Ishikawa (cell line): Measurements from ENCODE around the gene SPHK2.

Source experiments
- CEBPB ChIP-seq: IDR thresholded peaks from 2 replicates; pipeline ENCODE4 v1.6.1; 2012
- CREB1 ChIP-seq: IDR thresholded peaks from 2 replicates; pipeline ENCODE4 v1.6.1; 2012; ENCODE audit warnings: low read depth
- EGR1 ChIP-seq: IDR thresholded peaks from 2 replicates; pipeline ENCODE4 v1.6.1; 2012
- EP300 ChIP-seq: IDR thresholded peaks from 2 replicates; pipeline ENCODE4 v1.6.1; 2012; ENCODE audit warnings: borderline replicate concordance
- FOXM1 ChIP-seq: IDR thresholded peaks from 2 replicates; pipeline ENCODE4 v1.6.1; 2012; ENCODE audit warnings: low read depth, borderline replicate concordance
- MAX ChIP-seq: IDR thresholded peaks from 2 replicates; pipeline ENCODE4 v1.6.1; 2012
- NFIC ChIP-seq: IDR thresholded peaks from 2 replicates; pipeline ENCODE4 v1.6.1; 2012
- RAD21 ChIP-seq: IDR thresholded peaks from 2 replicates; pipeline ENCODE4 v1.6.1; 2012; ENCODE audit warnings: low read depth
- TAF1 ChIP-seq: IDR thresholded peaks from 2 replicates; pipeline ENCODE4 v1.6.1; 2012; ENCODE audit warnings: low read depth, mild to moderate bottlenecking
- TCF12 ChIP-seq: IDR thresholded peaks from 2 replicates; pipeline ENCODE4 v1.6.1; 2012; ENCODE audit warnings: low read depth
- TEAD4 ChIP-seq: IDR thresholded peaks from 2 replicates; pipeline ENCODE4 v1.6.1; 2012
- YY1 ChIP-seq: IDR thresholded peaks from 2 replicates; pipeline ENCODE4 v1.6.1; 2012; ENCODE audit warnings: low read depth
- ZBTB7A ChIP-seq: IDR thresholded peaks from 2 replicates; pipeline ENCODE4 v1.6.1; 2012; ENCODE audit warnings: low read depth
- TF ChIP-seq, protein P1 (sequence below): IDR thresholded peaks from 2 replicates; pipeline ENCODE4 v1.6.1; 2012
- TF ChIP-seq, protein P2 (sequence below): IDR thresholded peaks from 2 replicates; pipeline ENCODE4 v1.6.1; 2012; ENCODE audit warnings: low read depth, mild to moderate bottlenecking

Gene SPHK2

DNA sequence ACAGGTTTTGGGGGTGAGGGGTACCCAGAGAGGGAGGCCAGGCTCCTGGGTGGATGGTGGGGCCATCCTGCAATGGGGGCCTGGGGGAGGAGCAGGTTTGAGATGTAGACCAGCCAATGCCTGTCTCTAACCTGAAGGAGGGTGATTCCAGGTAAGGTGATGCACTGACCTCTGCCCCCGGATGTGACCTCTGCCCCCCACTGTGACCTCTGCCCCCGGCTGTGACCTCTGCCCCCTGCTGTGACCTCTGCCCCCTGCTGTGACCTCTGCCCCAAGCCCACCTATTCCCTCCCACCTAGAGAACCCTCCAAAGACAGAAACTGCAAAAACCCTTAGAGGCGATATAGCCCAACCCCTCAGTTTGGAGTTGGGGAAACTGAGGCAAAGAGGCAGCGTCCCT, 23.1 kb upstream of the SPHK2 start:
- no peak for TF ChIP-seq EP300
- no peak for TF ChIP-seq RAD21
- TF ChIP-seq YY1, result no peak
- TF ChIP-seq TEAD4, result no peak
- TF ChIP-seq, protein P1, sequence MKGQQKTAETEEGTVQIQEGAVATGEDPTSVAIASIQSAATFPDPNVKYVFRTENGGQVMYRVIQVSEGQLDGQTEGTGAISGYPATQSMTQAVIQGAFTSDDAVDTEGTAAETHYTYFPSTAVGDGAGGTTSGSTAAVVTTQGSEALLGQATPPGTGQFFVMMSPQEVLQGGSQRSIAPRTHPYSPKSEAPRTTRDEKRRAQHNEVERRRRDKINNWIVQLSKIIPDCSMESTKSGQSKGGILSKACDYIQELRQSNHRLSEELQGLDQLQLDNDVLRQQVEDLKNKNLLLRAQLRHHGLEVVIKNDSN, result no peak
- TF ChIP-seq ZBTB7A, result no peak
- TF ChIP-seq TAF1, result no peak
- no peak for TF ChIP-seq CREB1
- TF ChIP-seq NFIC, result no peak
- TF ChIP-seq TCF12, result no peak
- TF ChIP-seq MAX, result no peak
- no peak for TF ChIP-seq CEBPB
- TF ChIP-seq FOXM1, result no peak

DNA sequence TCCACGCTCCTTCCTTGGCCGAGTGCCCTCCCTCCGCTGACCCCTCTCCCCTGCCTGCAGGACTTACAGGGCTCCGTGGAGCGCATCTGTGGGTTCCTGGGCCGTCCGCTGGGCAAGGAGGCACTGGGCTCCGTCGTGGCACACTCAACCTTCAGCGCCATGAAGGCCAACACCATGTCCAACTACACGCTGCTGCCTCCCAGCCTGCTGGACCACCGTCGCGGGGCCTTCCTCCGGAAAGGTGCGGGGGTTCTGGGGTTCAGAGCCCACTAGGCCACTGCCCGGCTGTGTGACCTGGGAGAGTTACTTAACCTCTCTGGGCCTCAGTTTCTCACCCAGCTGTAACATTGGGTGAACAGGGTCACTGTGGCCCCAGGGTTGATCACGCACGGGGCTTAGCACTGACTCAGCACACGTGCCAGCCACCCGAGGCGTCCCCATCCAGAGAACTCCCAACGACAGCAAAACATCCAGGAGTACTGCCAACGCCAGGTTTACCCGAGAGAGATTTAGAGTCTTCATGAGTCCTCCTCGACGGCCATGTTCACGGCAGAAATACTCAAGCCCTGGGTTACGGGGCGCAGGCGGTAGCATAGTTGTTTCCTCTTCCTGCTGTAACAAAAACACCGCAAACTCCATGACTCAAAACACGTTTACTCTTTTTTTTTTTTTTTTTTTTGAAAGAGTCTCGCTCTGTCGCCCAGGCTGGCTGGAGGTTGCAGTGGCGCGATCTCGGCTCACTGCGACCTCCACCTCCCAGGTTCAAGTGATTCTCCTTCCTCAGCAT, 22.4 kb upstream of the SPHK2 start:
- no peak for TF ChIP-seq MAX

DNA sequence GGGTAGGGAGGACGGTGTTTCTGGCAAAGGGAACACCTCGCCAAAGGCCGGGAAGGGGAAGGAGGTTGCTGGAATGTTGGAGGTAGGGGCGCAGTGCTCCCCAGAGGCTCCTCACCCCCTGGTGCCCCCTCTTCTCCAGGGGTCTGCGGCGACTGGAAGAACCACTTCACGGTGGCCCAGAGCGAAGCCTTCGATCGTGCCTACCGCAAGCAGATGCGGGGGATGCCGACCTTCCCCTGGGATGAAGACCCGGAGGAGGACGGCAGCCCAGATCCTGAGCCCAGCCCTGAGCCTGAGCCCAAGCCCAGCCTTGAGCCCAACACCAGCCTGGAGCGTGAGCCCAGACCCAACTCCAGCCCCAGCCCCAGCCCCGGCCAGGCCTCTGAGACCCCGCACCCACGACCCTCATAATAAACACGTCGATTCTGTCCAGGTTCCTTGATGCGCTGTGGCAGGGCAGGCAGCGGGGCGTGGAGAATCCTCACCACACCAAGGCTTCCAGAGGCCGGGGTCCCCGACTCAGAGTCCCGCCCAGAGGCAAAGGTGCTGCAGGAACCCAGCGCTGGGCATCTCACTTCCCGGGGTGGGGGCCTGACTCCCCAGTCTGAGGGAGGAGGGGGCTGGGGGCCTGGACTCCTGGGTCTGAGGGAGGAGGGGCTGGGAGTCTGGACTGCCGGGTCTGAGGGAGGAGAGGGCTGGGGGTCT, 20.2 kb upstream of the SPHK2 start:
- TF ChIP-seq, protein P2, sequence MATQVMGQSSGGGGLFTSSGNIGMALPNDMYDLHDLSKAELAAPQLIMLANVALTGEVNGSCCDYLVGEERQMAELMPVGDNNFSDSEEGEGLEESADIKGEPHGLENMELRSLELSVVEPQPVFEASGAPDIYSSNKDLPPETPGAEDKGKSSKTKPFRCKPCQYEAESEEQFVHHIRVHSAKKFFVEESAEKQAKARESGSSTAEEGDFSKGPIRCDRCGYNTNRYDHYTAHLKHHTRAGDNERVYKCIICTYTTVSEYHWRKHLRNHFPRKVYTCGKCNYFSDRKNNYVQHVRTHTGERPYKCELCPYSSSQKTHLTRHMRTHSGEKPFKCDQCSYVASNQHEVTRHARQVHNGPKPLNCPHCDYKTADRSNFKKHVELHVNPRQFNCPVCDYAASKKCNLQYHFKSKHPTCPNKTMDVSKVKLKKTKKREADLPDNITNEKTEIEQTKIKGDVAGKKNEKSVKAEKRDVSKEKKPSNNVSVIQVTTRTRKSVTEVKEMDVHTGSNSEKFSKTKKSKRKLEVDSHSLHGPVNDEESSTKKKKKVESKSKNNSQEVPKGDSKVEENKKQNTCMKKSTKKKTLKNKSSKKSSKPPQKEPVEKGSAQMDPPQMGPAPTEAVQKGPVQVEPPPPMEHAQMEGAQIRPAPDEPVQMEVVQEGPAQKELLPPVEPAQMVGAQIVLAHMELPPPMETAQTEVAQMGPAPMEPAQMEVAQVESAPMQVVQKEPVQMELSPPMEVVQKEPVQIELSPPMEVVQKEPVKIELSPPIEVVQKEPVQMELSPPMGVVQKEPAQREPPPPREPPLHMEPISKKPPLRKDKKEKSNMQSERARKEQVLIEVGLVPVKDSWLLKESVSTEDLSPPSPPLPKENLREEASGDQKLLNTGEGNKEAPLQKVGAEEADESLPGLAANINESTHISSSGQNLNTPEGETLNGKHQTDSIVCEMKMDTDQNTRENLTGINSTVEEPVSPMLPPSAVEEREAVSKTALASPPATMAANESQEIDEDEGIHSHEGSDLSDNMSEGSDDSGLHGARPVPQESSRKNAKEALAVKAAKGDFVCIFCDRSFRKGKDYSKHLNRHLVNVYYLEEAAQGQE, result no peak
- TF ChIP-seq EP300 (no peak), TAF1 (no peak), FOXM1 (no peak), EGR1 (no peak), TEAD4 (no peak), ZBTB7A (no peak), YY1 (no peak), CEBPB (no peak), RAD21 (no peak), CREB1 (no peak), NFIC (no peak)
- TF ChIP-seq, protein P1, result no peak

GRCh38 chr19:48600679-48601417, 18.5 kb upstream of the SPHK2 start:
- TF ChIP-seq NFIC (no peak), MAX (no peak), TAF1 (no peak), TEAD4 (no peak), ZBTB7A (no peak), TCF12 (no peak), RAD21 (no peak), CEBPB (no peak), EP300 (no peak), CREB1 (no peak), YY1 (no peak), FOXM1 (no peak), EGR1 (no peak)
- TF ChIP-seq, protein P2, result no peak
- TF ChIP-seq, protein P1, result no peak
